Suprapubic skin (tissue), 4 donors: ENCODE results near the gene CCDC7. TPM values are rescaled to one million over a fixed set of nuclear protein-coding genes. Genes with fewer than 3 reads are reported as not detected.

Experiments
- DNase-seq, 2 donors: peaks; one replicate each; pipeline ENCODE4 v3.0.0-alpha.2; 2019; ENCODE audit warnings: low spot score in 2 of 2
- H3K27ac ChIP-seq: fragments of 200-600 bp; sonication (generic); one replicate; pipeline ENCODE4 v1.5.1; 2019
- H3K27me3 ChIP-seq: fragments of 200-600 bp; sonication (generic); one replicate; pipeline ENCODE4 v1.5.1; 2019
- H3K36me3 ChIP-seq: fragments of 200-600 bp; sonication (generic); one replicate; pipeline ENCODE4 v1.5.1; 2019
- H3K4me1 ChIP-seq: fragments of 200-600 bp; sonication (generic); one replicate; pipeline ENCODE4 v1.5.1; 2019
- H3K4me3 ChIP-seq: fragments of 200-600 bp; sonication (generic); one replicate; pipeline ENCODE4 v1.5.1; 2019; ENCODE audit warnings: mild to moderate bottlenecking
- H3K9me3 ChIP-seq: fragments of 200-600 bp; sonication (generic); one replicate; pipeline ENCODE4 v1.5.1; 2019
- CTCF ChIP-seq, 2 donors: fragments of 200-600 bp in 1 of 2; fragments of 450-650 bp in 1 of 2; sonication (generic) in 1 of 2; IDR thresholded peaks; one replicate each; pipeline ENCODE4 v1.5.1; 2016 to 2019; ENCODE audit warnings: antibody characterized with exemption in 2 of 2, mild to moderate bottlenecking in 1 of 2, moderate library complexity in 1 of 2
- EP300 ChIP-seq: sonication (generic); formaldehyde crosslinking; IDR thresholded peaks from one replicate; pipeline ENCODE4 v1.6.1; 2017; ENCODE audit warnings: antibody characterized with exemption
- POLR2A ChIP-seq, 2 donors: fragments of 450-650 bp; IDR thresholded peaks; one replicate each; pipeline ENCODE4 v1.6.1; 2017; ENCODE audit warnings: antibody characterized with exemption in 2 of 2, mild to moderate bottlenecking in 2 of 2, moderate library complexity in 2 of 2
- POLR2AphosphoS5 ChIP-seq, 3 donors: sonication (generic); formaldehyde crosslinking; IDR thresholded peaks; one replicate each; pipeline ENCODE4 v1.6.1; 2017; ENCODE audit warnings: antibody characterized with exemption in 3 of 3
- WGBS: methylation state at CpG from one replicate; pipeline ENCODE4 v1.1.5; 2018; 5-methylcytosine and 5-hydroxymethylcytosine counted together
- total RNA-seq, 4 donors: library from RNA; depleted of rRNA; stranded (reverse); fragments of >200 nt; gene quantifications; one replicate each; pipeline ENCODE4 v1.1.0, GENCODE V29; 2016

CCDC7 gene
- total RNA-seq, 4 donors from 2014 or later = 4.6 to 10.1 (median 7.6) TPM

DNA sequence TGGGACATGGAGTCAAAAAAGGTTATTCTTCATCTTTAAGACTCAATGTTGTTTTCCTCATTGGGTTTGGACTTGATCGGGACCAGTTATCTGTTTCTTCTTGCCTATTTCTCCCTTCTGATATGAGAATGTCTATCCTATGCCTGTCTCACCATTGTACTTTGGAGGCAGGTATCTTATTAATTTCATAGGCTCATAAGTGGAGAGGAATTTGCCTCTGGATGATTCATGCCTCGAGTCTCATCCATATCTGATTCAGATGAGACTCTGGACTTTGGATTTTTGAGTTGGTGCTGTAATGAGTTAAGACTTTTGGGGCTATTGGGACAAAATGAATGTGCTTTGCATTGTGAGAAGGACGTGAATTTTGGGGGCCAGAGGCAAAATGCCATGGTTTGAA, 36.2 kb upstream of the CCDC7 start:
- 71% methylated on average over 3 of the region's 3 CpGs for WGBS
- DNase-seq = no peak
- Histone ChIP-seq H3K4me3 (no peak overlapping the region), H3K4me1 (no peaks in the 10 kb centered on the region), H3K36me3 (no peaks in the 10 kb centered on the region), H3K27ac (no peak overlapping the region), H3K9me3 (no peaks in the 10 kb centered on the region), H3K27me3 (no peaks in the 10 kb centered on the region)
- TF ChIP-seq EP300 (no peak), POLR2AphosphoS5 (IDR thresholded peaks at IDR 0.05) (no peak)

GRCh38 chr10:32410569-32410968, 35.4 kb upstream of the CCDC7 start:
- H3K4me3 ChIP-seq = no peak overlapping the region
- H3K27ac ChIP-seq = no peak overlapping the region
- 98% methylated on average over 8 of the region's 8 CpGs for WGBS

DNA sequence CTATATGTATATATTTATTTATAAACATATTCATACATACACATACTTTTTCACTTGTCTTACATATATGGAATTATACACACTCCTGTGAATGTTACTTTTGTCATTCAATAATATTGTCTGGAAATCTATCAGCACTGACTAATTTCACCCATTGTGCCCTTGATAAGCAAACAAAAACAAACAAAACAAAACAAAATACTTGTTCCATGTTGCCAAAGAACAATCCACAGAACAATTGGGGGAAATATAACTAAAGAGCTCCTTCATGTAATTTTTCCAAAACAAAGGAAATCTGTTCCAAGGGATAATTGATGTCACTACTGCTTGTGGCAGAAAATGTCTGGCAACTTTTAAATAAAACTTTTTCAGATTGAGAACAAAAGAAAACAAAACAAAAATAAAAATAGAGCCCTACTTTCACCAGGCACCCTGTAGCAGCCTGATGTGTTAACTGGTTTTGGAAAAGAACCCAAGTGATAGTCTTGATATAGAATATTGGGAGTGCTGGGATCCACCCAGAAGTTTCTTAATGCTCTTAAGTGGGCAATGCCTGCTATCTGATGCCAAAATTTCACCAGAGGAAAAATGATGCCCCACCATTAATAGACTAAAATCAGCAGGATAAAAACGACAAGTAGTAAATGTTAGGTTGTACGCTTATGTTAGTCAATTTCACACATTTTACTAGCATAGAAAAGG, 34.0 kb upstream of the CCDC7 start:
- Histone ChIP-seq H3K4me3 (no peak overlapping the region), H3K27me3 (no peaks in the 10 kb centered on the region), H3K27ac (no peak overlapping the region), H3K36me3 (no peaks in the 10 kb centered on the region), H3K4me1 (no peaks in the 10 kb centered on the region), H3K9me3 (no peaks in the 10 kb centered on the region)
- no peak for TF ChIP-seq POLR2A (IDR thresholded peaks at IDR 0.05)
- TF ChIP-seq CTCF (IDR thresholded peaks at IDR 0.05) = no peak
- no peak for TF ChIP-seq EP300
- no peak for TF ChIP-seq POLR2AphosphoS5 (IDR thresholded peaks at IDR 0.05)
- WGBS = 73% methylated on average over 2 of the region's 2 CpGs
- DNase-seq = no peak

More at GRCh38 chr10:32410569-32410968, 35.4 kb upstream of the CCDC7 start:
- no peaks in the 10 kb centered on the region for H3K9me3 ChIP-seq
- no peaks in the 10 kb centered on the region for H3K36me3 ChIP-seq
- H3K4me1 ChIP-seq = no peaks in the 10 kb centered on the region
- no peaks in the 10 kb centered on the region for H3K27me3 ChIP-seq
- no peak for TF ChIP-seq EP300
- no peak for TF ChIP-seq POLR2AphosphoS5 (IDR thresholded peaks at IDR 0.05)
- TF ChIP-seq POLR2A (IDR thresholded peaks at IDR 0.05) = no peak
- no peak for TF ChIP-seq CTCF (IDR thresholded peaks at IDR 0.05)
- no peak for DNase-seq

DNA sequence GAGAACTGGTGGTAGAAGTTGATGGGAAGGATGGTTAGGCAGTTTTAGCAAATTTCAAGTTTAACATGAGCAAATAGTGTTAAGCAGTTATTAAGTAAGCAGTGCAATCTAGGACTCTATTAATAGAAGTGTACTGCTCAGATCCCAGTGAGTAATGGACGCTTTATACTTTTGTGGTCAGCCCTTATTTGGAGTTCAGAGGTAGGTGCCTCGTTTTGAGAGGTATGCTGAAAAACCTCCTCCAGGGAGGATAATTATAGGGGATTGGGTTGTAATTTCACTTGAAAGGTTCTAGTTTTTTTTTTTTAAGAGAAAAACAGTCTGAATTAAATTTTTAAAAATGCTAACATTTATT, 33.5 kb upstream of the CCDC7 start:
- TF ChIP-seq POLR2AphosphoS5 (IDR thresholded peaks at IDR 0.05) (no peak), CTCF (IDR thresholded peaks at IDR 0.05) (no peak), POLR2A (IDR thresholded peaks at IDR 0.05) (no peak), EP300 (no peak)
- H3K4me1 ChIP-seq = no peaks in the 10 kb centered on the region
- no peaks in the 10 kb centered on the region for H3K9me3 ChIP-seq
- H3K27ac ChIP-seq = no peak overlapping the region
- 50% methylated on average over 2 of the region's 2 CpGs for WGBS
- H3K4me3 ChIP-seq = no peak overlapping the region
- H3K27me3 ChIP-seq = no peaks in the 10 kb centered on the region
- no peaks in the 10 kb centered on the region for H3K36me3 ChIP-seq
- no peak for DNase-seq

DNA sequence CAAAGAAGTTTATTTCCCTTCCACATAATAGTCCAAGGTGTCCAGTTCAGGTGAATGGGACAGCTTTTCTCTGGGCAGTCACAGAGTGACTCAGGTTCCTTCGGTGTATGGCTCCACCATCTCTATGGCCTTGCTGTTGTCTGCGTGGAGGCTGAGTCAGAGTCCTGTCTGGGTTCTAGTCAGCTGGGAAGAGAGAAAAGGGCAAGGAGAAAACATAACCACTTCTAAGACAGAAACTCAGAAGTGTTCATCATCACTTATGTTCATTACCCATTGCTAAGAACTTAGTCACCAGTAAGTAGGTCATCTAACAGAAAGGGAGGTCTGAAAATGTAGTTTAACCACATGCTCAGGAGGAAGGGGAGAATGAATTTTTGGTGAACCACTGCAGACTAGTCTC, 32.4 kb upstream of the CCDC7 start:
- DNase-seq = no peak
- Histone ChIP-seq H3K27ac (no peak overlapping the region), H3K4me3 (no peak overlapping the region), H3K27me3 (no peaks in the 10 kb centered on the region), H3K4me1 (no peaks in the 10 kb centered on the region), H3K36me3 (no peaks in the 10 kb centered on the region), H3K9me3 (no peaks in the 10 kb centered on the region)
- TF ChIP-seq EP300 (no peak), POLR2A (IDR thresholded peaks at IDR 0.05) (no peak)
- 94% methylated on average over 2 of the region's 2 CpGs for WGBS

DNA sequence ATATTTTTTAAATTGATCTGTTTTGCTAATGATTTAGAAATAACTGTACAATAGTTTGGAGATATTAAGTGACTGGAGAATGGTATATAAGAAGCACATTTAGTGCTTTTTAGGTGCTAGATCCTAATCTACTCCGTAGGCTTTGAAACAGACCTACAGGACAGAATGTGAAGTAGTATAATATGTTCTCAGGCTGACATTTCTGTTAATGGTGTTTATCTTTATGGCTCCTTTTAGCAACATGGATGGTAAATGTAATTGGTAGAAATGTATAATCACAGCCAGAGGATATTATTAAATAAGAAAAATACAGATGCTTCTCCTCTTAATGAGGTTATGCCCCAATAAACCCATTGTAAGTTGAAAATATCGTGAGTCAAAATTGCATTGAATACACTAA, 30.6 kb upstream of the CCDC7 start:
- no peaks in the 10 kb centered on the region for H3K9me3 ChIP-seq
- TF ChIP-seq EP300 = no peak
- no peak for TF ChIP-seq POLR2A (IDR thresholded peaks at IDR 0.05)
- no peak for DNase-seq
- no peaks in the 10 kb centered on the region for H3K4me1 ChIP-seq
- no peak overlapping the region for H3K4me3 ChIP-seq
- H3K27me3 ChIP-seq = no peaks in the 10 kb centered on the region
- WGBS = 93% methylated on average over 2 of the region's 2 CpGs
- no peak overlapping the region for H3K27ac ChIP-seq
- H3K36me3 ChIP-seq = no peaks in the 10 kb centered on the region
